Natural killer cell treated with Interleukin-12 subunit alpha and Interleukin-12 subunit beta and Interleukin-15 and Interleukin-18, amount 100 ng/mL, for 72 hours (primary cell): Measurements from ENCODE around the gene GPC6. TPM values are rescaled to one million over a fixed set of nuclear protein-coding genes. Genes with fewer than 3 reads are reported as not detected.
A peak's percentile ranks its signal among the peaks of the same experiment; 100 is the strongest.

ENCODE experiments used
- ATAC-seq, 2 donors: fragments of 150-1000 bp; cut with Tn5 transposase in 1 of 2; sonication (Bioruptor Pico), chemical (Tn5 transposase) in 1 of 2; 2 replicates each; pipeline ENCODE4 v1.10.0; 2021
- DNase-seq: peaks from one replicate; pipeline ENCODE4 v3.0.0; 2022; ENCODE audit warnings: low spot score
- H3K27ac Mint-ChIP-seq, 2 donors: 1 replicate in 1 of 2; 2 replicates in 1 of 2; pipeline ENCODE4 v1.8.0; 2022; ENCODE audit warnings: mixed read lengths in 2 of 2, mild to moderate bottlenecking in 1 of 2, moderate library complexity in 1 of 2
- H3K27me3 Mint-ChIP-seq, 2 donors: 1 replicate in 1 of 2; 2 replicates in 1 of 2; pipeline ENCODE4 v1.8.0; 2022; ENCODE audit warnings: mixed read lengths in 2 of 2
- H3K36me3 Mint-ChIP-seq: one replicate; pipeline ENCODE4 v1.8.0; 2022; ENCODE audit warnings: mixed read lengths
- H3K4me1 Mint-ChIP-seq, 2 donors: 1 replicate in 1 of 2; 2 replicates in 1 of 2; pipeline ENCODE4 v1.8.0; 2022; ENCODE audit warnings: low read depth in 2 of 2, mixed read lengths in 2 of 2, mild to moderate bottlenecking in 1 of 2
- H3K4me3 Mint-ChIP-seq: one replicate; pipeline ENCODE4 v1.8.0; 2022; ENCODE audit warnings: mixed read lengths
- H3K9me3 Mint-ChIP-seq: 2 replicates; pipeline ENCODE4 v1.8.0; 2022; ENCODE audit warnings: mixed read lengths
- total RNA-seq, 2 donors: library from RNA; stranded (reverse); gene quantifications; one replicate each; pipeline ENCODE4 v1.2.3, GENCODE V29; 2022

The GPC6 gene
- total RNA-seq, 2 donors from 2014 or later, result not detected

GRCh38 chr13:94415500-94416237 lies 1189.1 kb downstream of the GPC6 start:
- peaks cover 5% of the 10 kb centered on the region for H3K9me3 Mint-ChIP-seq
- no peak overlapping the region for H3K4me3 Mint-ChIP-seq
- no peak for DNase-seq
- no peak overlapping the region for H3K27ac Mint-ChIP-seq
- no peak for ATAC-seq
- H3K4me1 Mint-ChIP-seq, result peaks cover 12 to 21% of the 10 kb centered on the region in 2 donors
- H3K36me3 Mint-ChIP-seq, result peaks cover 18% of the 10 kb centered on the region
- H3K27me3 Mint-ChIP-seq, result peaks cover 21 to 28% of the 10 kb centered on the region in 2 donors

- H3K27me3 Mint-ChIP-seq, result peaks cover 19 to 25% of the 10 kb centered on the region in 2 donors
- no peak overlapping the region for H3K27ac Mint-ChIP-seq
- ATAC-seq (no peak), DNase-seq (no peak)
- no peak overlapping the region for H3K4me3 Mint-ChIP-seq
- H3K36me3 Mint-ChIP-seq, result peaks cover 18% of the 10 kb centered on the region
- H3K9me3 Mint-ChIP-seq, result peaks cover 5% of the 10 kb centered on the region
- H3K4me1 Mint-ChIP-seq, result peaks cover 12 to 21% of the 10 kb centered on the region in 2 donors
Observed at GRCh38 chr13:94416454-94417080, 1190.0 kb downstream of the GPC6 start.

GRCh38 chr13:94417294-94417693 lies 1190.7 kb downstream of the GPC6 start:
- Mint-ChIP-seq H3K9me3 (peaks cover 5% of the 10 kb centered on the region), H3K4me1 (peaks cover 12 to 21% of the 10 kb centered on the region in 2 donors), H3K36me3 (peaks cover 18% of the 10 kb centered on the region), H3K27me3 (peaks cover 17 to 20% of the 10 kb centered on the region in 2 donors), H3K4me3 (no peak overlapping the region), H3K27ac (no peak overlapping the region)
- DNase-seq, result no peak
- ATAC-seq, result no peak

GRCh38 chr13:94419304-94419924 lies 1192.8 kb downstream of the GPC6 start:
- DNase-seq (peak; percentile 65), ATAC-seq (peak; percentile 95)
- H3K27me3 Mint-ChIP-seq, result peaks cover 15 to 29% of the 10 kb centered on the region in 2 donors
- H3K4me1 Mint-ChIP-seq, result peaks cover 12 to 21% of the 10 kb centered on the region in 2 donors
- peaks cover 5% of the 10 kb centered on the region for H3K9me3 Mint-ChIP-seq
- peak overlapping the region; percentile 84 for H3K4me3 Mint-ChIP-seq
- H3K27ac Mint-ChIP-seq, result peak overlapping the region; percentile 88 to 90
- peaks cover 18% of the 10 kb centered on the region for H3K36me3 Mint-ChIP-seq

- no peak for ATAC-seq
- H3K27ac Mint-ChIP-seq, result peak overlapping the region; percentile 88 to 90
- H3K9me3 Mint-ChIP-seq, result peaks cover 5% of the 10 kb centered on the region
- peaks cover 12 to 21% of the 10 kb centered on the region in 2 donors for H3K4me1 Mint-ChIP-seq
- peak overlapping the region; percentile 84 for H3K4me3 Mint-ChIP-seq
- H3K27me3 Mint-ChIP-seq, result peaks cover 18 to 30% of the 10 kb centered on the region in 2 donors
- H3K36me3 Mint-ChIP-seq, result peaks cover 18% of the 10 kb centered on the region
- DNase-seq, result no peak
Observed at GRCh38 chr13:94419925-94420305, 1193.3 kb downstream of the GPC6 start.

GRCh38 chr13:94427313-94427953 lies 1200.8 kb downstream of the GPC6 start:
- Mint-ChIP-seq H3K27ac (no peak overlapping the region), H3K27me3 (peaks cover 15 to 21% of the 10 kb centered on the region in 2 donors), H3K36me3 (no peaks in the 10 kb centered on the region), H3K4me1 (peaks cover 3 to 5% of the 10 kb centered on the region in 2 donors), H3K9me3 (no peaks in the 10 kb centered on the region), H3K4me3 (no peak overlapping the region)
- ATAC-seq, result no peak
- no peak for DNase-seq

- no peak overlapping the region for H3K4me3 Mint-ChIP-seq
- ATAC-seq, result no peak
- H3K27ac Mint-ChIP-seq, result no peak overlapping the region
- H3K9me3 Mint-ChIP-seq, result no peaks in the 10 kb centered on the region
- H3K4me1 Mint-ChIP-seq, result peaks cover 3 to 5% of the 10 kb centered on the region in 2 donors
- no peak for DNase-seq
- H3K36me3 Mint-ChIP-seq, result no peaks in the 10 kb centered on the region
- H3K27me3 Mint-ChIP-seq, result peaks cover 0 to 13% of the 10 kb centered on the region in 2 donors
Observed at GRCh38 chr13:94431574-94431973, 1205.0 kb downstream of the GPC6 start.

- DNase-seq (no peak), ATAC-seq (peak in 1 of 2 donors; percentile 38)
- H3K4me3 Mint-ChIP-seq, result no peak overlapping the region
- peaks cover 0 to 13% of the 10 kb centered on the region in 2 donors for H3K27me3 Mint-ChIP-seq
- no peaks in the 10 kb centered on the region for H3K36me3 Mint-ChIP-seq
- no peak overlapping the region for H3K27ac Mint-ChIP-seq
- no peaks in the 10 kb centered on the region for H3K9me3 Mint-ChIP-seq
- peaks cover 3 to 5% of the 10 kb centered on the region in 2 donors for H3K4me1 Mint-ChIP-seq
Observed at GRCh38 chr13:94431987-94432386, 1205.4 kb downstream of the GPC6 start.

GRCh38 chr13:94433055-94433961 lies 1206.7 kb downstream of the GPC6 start:
- no peak overlapping the region for H3K27ac Mint-ChIP-seq
- peaks cover 3 to 5% of the 10 kb centered on the region in 2 donors for H3K4me1 Mint-ChIP-seq
- H3K36me3 Mint-ChIP-seq, result no peaks in the 10 kb centered on the region
- H3K9me3 Mint-ChIP-seq, result no peaks in the 10 kb centered on the region
- no peak overlapping the region for H3K4me3 Mint-ChIP-seq
- ATAC-seq (peak in 1 of 2 donors; percentile 61), DNase-seq (no peak)
- peaks cover 0 to 13% of the 10 kb centered on the region in 2 donors for H3K27me3 Mint-ChIP-seq

- Mint-ChIP-seq H3K4me1 (peaks cover 3 to 5% of the 10 kb centered on the region in 2 donors), H3K27ac (no peak overlapping the region), H3K36me3 (no peaks in the 10 kb centered on the region), H3K9me3 (no peaks in the 10 kb centered on the region), H3K4me3 (no peak overlapping the region), H3K27me3 (peaks cover 0 to 16% of the 10 kb centered on the region in 2 donors)
- DNase-seq, result no peak
- ATAC-seq, result no peak
Observed at GRCh38 chr13:94435604-94436226, 1209.1 kb downstream of the GPC6 start.

GRCh38 chr13:94444826-94445225 lies 1218.2 kb downstream of the GPC6 start:
- no peaks in the 10 kb centered on the region for H3K9me3 Mint-ChIP-seq
- peaks cover 0 to 6% of the 10 kb centered on the region in 2 donors for H3K27me3 Mint-ChIP-seq
- H3K27ac Mint-ChIP-seq, result no peak overlapping the region
- H3K4me1 Mint-ChIP-seq, result no peaks in the 10 kb centered on the region
- no peaks in the 10 kb centered on the region for H3K36me3 Mint-ChIP-seq
- no peak for ATAC-seq
- no peak for DNase-seq
- no peak overlapping the region for H3K4me3 Mint-ChIP-seq

GRCh38 chr13:94454334-94454733 lies 1227.7 kb downstream of the GPC6 start:
- Mint-ChIP-seq H3K9me3 (no peaks in the 10 kb centered on the region), H3K36me3 (no peaks in the 10 kb centered on the region), H3K4me3 (no peak overlapping the region), H3K27ac (no peak overlapping the region), H3K4me1 (no peaks in the 10 kb centered on the region), H3K27me3 (peaks cover 0 to 8% of the 10 kb centered on the region in 2 donors)
- DNase-seq, result no peak
- no peak for ATAC-seq
